GM19324 (cell line): Measurements from ENCODE around the gene CCDC102A.
A peak's percentile ranks its signal among the peaks of the same experiment; 100 is the strongest.

ENCODE experiments used
- ATAC-seq: cut with Tn5 transposase; IDR thresholded peaks from one replicate; pipeline ENCODE4 v1.9.1; 2021; ENCODE audit warnings: mild to moderate bottlenecking, moderate library complexity; ENCODE audit not compliant: unreplicated experiment, low FRiP score

Gene CCDC102A

GRCh38 chr16:57538235-57538721 is 1.9 kb upstream of the CCDC102A start:
- no peak for ATAC-seq

- no peak for ATAC-seq
Measured at GRCh38 chr16:57537581-57538234, 1.3 kb upstream of the CCDC102A start.

DNA sequence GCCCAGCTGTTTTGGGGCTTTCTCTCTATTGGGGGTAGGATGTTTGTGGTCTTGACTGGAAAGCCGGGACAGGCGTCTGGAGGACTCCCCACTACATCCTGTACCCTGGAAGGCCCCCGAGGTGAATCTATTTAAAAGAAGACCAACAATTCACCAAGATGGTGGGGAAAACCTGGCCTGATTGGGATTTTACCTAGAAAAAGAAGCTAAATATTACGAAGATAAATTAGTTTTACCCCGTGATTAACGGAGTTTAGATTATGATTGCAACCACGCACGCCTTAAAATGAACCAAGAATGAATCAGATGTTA is 779 bp upstream of the CCDC102A start:
- no peak for ATAC-seq

GRCh38 chr16:57535680-57536305 is 578 bp downstream of the CCDC102A start:
- peak; percentile 80 for ATAC-seq

DNA sequence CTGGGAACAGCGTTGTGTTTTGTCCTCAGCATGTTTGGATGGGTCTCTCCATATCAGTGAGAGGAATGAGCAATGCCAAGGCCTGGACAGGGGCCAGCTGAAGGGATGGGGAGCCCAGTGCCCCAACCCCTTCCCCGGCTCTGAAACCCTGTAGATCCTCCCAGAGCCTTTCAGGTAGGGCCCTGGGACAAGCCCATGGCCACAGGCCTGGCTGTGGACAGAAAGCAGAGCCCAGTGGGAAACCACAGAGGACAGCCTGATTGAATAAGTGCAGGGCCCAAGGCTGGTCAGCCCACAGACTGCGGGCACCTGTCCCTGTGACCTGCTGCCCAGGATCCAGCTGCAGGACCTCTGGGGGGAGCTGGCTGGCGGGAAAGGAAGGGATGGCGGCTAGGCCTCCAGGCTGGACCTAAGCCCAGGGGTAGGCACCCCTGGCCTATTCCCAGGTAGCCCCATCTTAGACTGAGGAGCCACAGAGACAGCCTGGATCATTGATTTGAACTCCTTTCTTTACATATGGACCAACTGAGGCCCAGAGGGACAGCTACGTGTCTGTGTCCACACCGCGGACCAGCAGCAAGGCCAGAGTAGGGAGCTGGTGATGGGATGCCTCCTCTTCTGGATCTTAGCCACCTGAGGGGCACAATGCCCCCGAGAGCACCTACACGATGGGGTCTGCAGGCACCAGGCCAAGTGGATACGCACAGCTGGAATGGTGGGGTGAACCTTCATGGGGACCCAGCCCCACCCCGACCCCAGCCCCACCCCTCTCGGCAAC is 1.3 kb downstream of the CCDC102A start:
- no peak for ATAC-seq

DNA sequence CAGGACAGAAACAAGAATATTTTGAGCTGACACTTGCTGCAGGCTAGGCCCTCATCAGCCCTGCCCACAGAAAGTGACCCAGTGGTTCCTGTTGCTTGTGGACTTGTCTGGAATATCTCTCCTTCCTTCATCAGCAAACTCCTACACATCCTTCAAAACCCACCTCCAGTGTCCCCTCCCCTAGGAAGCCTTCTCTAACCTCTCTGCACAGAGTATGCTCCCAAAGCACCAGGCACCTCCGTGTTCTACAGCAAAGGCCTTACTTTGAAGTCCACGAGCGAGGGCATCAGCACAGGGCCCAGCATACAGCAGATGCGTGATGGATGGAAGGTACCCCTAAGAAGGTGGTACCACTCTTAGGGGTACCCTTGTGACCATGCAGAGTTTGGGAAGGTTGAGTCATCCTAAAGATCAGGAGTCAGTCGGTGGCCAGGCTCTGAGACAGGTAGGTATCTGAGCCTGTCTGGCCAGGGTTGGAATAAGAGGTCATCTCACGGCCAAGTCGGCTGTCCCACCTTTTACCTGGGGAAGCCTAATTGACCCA is 2.0 kb downstream of the CCDC102A start:
- ATAC-seq = no peak

DNA sequence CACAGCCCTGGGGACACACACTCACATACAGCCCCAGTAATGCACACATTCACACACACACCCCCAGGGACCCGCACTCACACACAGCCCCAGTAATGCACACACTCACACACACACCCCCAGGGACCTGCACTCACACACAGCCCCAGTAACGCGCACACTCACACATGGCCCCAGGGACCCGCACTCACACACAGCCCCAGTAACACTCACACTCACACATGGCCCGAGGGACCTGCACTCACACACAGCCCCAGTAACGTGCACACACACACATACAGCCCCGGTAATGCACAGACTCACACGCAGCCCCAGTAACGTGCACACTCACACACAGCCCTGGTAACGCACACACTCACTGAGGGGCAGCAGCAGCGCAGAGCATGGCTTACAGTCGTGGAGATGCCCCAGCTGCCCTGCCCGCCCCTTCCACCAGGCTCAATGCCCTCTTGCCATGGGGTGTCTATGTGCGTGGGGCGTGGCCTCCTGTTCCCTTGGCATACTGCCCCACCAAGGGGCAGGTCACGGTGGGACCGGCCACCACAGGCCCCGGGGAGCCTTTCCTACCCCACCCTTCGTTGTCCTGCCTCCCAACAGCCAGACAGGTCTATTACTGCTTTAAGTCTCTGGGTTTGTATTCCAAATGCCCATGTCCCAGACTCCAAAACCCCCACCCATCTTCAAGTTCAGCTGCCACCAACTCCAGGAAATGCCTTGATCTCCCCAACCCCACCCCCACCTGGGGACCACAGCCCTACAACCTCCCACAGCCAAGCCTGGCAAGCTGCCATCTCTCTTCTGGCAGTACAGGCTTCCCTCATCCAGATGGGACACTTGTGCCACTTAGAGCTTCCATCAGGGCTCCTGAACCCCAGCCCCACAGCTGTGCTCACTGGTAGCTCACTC is 2.7 kb downstream of the CCDC102A start:
- no peak for ATAC-seq

DNA sequence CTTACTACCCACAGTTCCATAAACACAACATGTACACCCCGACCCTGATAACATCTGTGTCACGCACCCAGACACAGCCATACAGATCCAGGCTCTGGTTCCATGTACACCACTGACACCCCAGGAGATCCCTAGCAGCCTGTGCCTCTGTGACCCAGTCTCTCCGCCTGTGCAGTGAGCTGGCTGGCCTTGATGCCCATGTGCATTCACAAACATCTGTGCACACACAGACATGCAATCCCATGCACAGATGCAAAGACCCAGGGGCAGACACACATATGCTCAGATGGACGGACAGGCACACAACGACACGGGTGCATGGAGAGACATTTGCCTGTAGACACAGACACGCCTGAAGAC is 4.1 kb downstream of the CCDC102A start:
- ATAC-seq = no peak

- no peak for ATAC-seq
Measured at GRCh38 chr16:57531635-57532265, 4.6 kb downstream of the CCDC102A start.

DNA sequence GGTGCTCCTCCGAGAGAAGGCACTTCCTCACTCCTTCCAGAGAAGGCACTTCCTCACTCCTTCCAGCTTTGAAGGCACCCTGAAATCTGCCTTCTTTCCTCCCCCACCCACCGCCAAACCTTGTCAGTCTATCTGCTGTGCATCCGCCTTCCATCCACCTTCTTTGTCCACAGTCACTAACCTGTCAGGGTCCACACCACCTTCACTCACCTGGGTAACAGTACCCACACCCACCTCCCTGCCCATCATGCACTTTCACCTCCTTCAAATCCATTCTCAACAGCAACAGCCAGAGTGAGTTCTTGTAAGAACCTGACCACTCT is 5.2 kb downstream of the CCDC102A start:
- no peak for ATAC-seq

DNA sequence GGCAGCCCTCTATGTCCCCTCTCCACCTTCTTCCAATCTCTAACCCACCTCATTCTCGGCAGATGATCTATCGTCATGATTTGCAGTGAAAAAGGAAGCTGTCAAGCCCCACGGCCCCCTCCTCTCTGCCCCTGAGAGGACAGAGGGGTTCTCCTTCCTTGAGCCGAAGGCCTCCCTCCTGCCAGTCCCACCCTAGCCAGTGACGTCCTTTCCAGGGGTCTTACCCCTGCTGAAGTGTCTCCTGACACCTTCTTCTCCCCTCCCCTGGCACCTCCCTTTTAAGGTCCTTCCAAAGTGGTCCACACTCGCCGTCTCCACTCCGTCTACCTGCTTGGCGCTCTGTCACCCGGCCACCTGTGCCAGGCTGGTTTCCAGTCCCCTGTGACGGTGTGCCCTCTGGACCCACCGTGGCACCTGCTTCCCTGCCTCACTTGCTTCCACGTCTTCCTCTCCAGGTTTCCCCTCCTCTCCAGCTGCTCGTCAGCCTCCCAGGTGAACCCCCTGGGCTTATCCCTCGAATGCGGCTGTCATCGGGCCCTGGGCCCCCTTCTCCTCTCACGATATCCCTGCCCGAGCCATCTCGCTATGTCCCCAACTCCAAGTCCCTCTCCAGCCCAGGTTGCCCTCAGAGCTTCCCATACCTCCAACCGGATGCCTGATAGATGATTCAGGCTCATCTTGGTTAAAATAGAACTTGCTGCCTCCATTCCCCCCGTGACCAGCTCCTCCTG is 5.7 kb downstream of the CCDC102A start:
- ATAC-seq = no peak

GRCh38 chr16:57530104-57530521 is 6.3 kb downstream of the CCDC102A start:
- peak; percentile 59 for ATAC-seq

DNA sequence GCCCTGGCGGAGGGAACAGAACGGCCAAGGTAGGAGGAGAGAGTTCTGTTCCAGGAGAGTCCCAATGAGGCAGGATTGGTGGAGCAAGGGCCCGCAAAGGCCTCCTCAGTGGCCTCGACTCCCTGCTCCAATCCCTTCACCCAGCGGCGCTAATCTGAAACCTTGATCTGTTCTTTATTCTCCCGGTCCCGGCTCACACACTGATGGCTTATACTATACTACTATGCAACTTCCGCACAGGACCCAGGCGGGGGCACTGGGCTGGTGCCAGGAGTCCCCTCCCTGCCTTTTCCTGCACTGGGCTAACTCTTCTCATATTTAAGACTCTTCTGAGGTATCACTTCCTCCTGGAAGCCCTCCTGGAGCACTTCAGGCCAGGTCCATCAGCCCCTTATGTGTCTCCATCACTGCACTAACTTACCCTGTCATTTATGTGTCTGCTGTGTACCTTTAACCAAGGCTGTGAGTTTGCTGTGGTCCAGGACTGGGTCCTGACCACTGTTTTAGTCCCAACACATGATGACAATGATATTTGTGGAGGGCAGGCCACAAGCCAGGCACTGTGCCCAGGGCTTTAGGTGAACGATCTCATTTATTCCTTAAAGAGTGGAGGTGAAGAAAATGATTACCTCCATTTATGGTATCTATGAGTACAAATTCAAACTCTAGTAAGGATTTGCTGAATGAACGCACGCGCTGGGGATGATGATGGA is 6.8 kb downstream of the CCDC102A start:
- ATAC-seq = no peak

- no peak for ATAC-seq
Measured at GRCh38 chr16:57528499-57529390, 7.6 kb downstream of the CCDC102A start.

DNA sequence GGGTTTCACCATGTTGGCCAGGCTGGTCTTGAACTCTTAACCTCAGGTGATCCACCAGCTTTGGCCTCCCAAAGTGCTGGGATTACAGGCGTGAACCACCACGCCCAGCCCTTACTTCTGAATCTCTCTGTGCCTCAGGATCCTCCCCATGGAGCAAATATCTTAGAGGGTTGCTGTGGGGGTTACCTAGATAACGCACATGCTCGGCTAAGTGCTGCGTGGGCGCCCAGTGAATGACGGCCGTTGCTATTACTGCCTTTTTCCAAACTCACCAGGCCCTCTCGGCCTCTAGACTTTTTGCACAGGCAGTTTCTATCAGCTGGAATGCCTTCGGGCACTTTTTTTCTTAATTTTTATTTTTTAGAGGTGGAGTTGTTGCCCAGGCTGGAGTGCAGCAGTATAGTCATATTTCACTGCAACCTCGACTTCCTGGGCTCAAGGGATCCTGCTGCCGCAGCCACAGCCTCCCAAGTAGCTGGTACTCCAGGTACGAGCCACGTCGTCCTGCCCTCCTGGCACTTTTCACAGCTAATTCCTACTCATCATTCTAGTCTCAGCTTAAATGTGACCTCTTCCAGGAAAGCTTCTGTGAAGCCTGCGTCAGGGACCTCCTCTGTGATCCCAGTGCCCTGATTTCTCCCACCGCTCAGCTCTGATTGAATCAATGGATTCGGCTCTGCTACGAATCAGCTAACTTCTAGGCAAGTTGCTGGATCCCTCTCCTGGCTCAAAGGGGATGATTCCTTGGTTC is 8.6 kb downstream of the CCDC102A start:
- no peak for ATAC-seq

GRCh38 chr16:57527027-57527426 is 9.3 kb downstream of the CCDC102A start:
- ATAC-seq = no peak

GRCh38 chr16:57526498-57526897 is 9.9 kb downstream of the CCDC102A start:
- ATAC-seq = no peak
